Limb (tissue), 2 donors: ENCODE results near the gene FAM13A.
A peak's percentile ranks its signal among the peaks of the same experiment; 100 is the strongest.
"Not testable (repeated sequence)": the region's sequence is repeated elsewhere in the genome, so short reads cannot be mapped to it uniquely, and the experiment has no call there.

Experiments
- DNase-seq, 2 donors: peaks; one replicate each; pipeline ENCODE4 v3.0.0-alpha.2; 2016; ENCODE audit errors: extremely low spot score in 2 of 2

Gene FAM13A

GRCh38 chr4:88853583-88853982 is 203.4 kb downstream of the FAM13A start:
- DNase-seq = not testable (repeated sequence)

- DNase-seq = no peak
These were observed 210.7 kb downstream of the FAM13A start for GRCh38 chr4:88846206-88846790.

GRCh38 chr4:88843067-88843685 is 213.8 kb downstream of the FAM13A start:
- DNase-seq = no peak

GRCh38 chr4:88841635-88842034 is 215.3 kb downstream of the FAM13A start:
- DNase-seq = no peak

GRCh38 chr4:88836216-88836615 is 220.8 kb downstream of the FAM13A start:
- no peak for DNase-seq

- DNase-seq = no peak
These were observed 226.0 kb downstream of the FAM13A start for GRCh38 chr4:88831031-88831430.

- no peak for DNase-seq
These were observed 226.4 kb downstream of the FAM13A start for GRCh38 chr4:88830598-88830997.

GRCh38 chr4:88828842-88829571 is 228.0 kb downstream of the FAM13A start:
- DNase-seq = no peak

- no peak for DNase-seq
These were observed 229.5 kb downstream of the FAM13A start for GRCh38 chr4:88827442-88827841.

- no peak for DNase-seq
These were observed 230.2 kb downstream of the FAM13A start for GRCh38 chr4:88826771-88827170.

- DNase-seq = no peak
These were observed 231.1 kb downstream of the FAM13A start for GRCh38 chr4:88825931-88826330.

- DNase-seq = peak; percentile 84 to 96
These were observed 233.7 kb downstream of the FAM13A start for GRCh38 chr4:88823058-88823919.

GRCh38 chr4:88822034-88822789 is 234.8 kb downstream of the FAM13A start:
- DNase-seq = no peak

- DNase-seq = no peak
These were observed 235.5 kb downstream of the FAM13A start for GRCh38 chr4:88821522-88821921.

- peak in 1 of 2 donors; percentile 30 for DNase-seq
These were observed 236.1 kb downstream of the FAM13A start for GRCh38 chr4:88820698-88821415.

GRCh38 chr4:88819818-88820697 is 236.9 kb downstream of the FAM13A start:
- DNase-seq = no peak

- peak; percentile 21 to 35 for DNase-seq
These were observed 238.1 kb downstream of the FAM13A start for GRCh38 chr4:88818631-88819470.

GRCh38 chr4:88817740-88818139 is 239.2 kb downstream of the FAM13A start:
- DNase-seq = no peak

- DNase-seq = no peak
These were observed 240.6 kb downstream of the FAM13A start for GRCh38 chr4:88816360-88816759.
